Stimulated activated naive CD4-positive, alpha-beta T cell treated with Interleukin-2 at 50 U/mL for 16 hours (primary cell): ENCODE results near the gene TECPR1.
"Not testable (repeated sequence)": the region's sequence is repeated elsewhere in the genome, so short reads cannot be mapped to it uniquely, and the experiment has no call there.

ENCODE experiments used
- DNase-seq: peaks from one replicate; lab custom pipeline; 2025; lab: John Stamatoyannopoulos, UW

The TECPR1 gene

GRCh38 chr7:98227939-98228338 lies 24.1 kb downstream of the TECPR1 start:
- DNase-seq: no peak

DNA sequence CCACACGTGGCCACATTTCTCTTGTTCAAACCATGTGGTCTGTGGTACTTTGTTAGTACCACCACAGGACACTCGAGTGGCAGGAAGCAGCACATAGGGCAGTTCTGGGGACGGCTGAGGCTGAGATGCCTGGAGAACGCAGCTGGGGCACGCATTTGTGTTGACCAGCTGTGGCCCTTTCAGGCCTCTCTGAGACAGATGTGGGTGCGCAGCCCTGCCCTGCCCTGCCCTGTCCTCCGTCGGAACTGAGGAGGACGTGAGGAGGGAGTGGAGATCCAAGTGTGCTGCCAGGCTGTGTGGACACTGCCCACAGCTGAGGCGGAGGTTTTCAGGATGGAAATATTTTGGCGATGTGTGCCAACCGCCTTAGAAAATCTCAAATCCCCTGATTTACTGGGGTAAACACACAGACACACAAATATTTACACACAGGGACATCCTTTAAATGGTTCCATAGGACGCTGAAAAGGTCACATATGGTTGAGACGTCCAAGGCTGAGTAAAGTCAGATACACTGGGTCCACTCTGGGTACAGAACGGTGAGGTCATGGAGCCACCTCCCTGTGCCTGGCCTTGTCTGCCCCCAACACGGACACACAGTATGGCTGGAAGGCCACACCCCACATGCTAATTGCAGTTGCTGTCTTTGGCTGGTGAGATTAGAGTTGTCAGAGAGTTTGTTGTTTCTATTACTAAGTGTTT lies 26.0 kb downstream of the TECPR1 start:
- DNase-seq: no peak

DNA sequence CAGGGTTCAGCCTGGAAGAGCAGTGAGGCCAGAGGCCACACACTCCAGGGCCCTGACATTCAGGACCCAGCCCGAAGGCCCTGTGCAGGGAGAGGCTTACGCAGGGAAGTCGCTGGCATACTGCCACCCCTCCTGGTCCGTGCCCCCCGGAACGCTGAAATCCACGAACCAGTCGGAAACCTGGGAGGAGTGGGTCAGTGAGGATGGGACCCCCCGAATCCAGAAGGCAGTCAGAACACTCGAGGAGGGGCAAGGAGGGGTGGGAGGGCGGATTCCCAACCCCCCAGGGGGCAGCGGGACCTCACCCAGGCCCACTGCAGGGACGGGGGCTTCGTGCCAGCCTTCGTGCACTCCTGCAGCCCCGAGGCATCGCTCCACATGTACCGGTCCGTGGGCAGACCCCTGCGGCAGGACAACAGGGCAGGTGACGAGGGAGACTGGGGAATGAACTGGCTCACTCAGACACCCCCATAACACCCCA lies 27.3 kb downstream of the TECPR1 start:
- no peak for DNase-seq

DNA sequence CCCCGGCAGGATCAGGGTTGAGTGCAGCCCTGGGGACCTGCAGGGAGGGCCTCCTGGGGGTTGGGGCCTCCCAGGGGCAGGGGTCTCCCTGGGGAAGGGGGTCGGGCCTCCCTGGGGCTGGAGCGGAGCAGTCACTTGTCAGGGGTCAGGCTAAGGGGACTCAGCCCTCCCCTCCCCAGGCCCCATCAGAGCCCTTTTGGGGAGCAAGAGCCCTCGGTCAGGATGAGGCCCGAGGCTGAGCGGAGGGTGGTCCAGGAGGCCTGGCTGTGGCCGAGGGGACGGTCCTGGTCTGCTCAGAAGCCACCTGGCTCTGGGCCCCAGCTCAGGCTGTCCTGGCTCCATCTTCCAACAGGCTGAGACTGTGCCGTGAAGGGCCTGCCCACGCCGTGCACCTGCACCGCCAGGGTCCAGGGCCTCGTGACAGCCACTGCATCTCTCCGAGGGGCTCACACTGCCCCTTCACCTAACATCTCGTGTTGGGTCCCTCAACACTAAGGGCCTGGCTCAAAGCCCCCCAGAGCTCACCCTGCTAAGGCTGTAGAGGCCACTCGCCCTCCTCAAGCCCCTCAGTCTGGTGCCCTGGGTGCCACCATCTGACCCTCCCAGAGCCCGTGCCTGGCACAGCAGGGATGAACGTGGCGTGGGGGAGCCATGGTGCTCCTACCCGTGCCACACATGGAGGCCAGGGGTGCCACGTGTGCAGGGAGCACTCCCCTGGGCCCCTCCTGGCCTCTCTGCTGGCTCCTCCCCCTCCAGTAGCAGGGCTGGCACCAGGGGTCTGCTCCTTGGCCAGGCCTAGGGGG lies 27.9 kb downstream of the TECPR1 start:
- DNase-seq: no peak

DNA sequence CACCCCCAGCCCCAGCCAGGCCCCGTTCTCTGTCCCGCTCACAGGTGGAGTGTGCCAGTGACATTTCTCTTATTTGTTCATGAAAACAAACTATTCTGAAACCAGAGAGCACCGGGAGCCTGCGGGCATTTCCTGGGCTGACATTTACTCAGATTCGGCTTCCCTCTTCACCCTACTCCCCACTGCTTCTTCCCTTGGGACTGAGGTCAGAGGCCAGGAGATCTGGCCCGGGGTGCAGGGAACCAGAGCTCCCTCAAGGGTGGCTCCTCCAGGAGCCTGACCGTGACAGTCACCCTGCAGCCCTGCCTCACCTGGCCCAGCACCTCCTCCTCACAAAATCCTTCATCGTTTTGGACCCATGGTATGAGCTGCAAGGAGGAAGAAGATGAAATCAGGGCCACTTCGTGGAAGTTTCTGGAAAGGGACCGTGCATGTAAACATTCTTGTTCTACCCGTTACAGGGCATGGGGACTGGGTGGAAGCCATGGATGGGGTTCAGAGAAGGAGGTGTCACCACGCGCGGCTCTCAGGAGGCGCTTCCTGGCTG lies 28.6 kb downstream of the TECPR1 start:
- no peak for DNase-seq

- DNase-seq: no peak
Observed at GRCh38 chr7:98222533-98223195, 29.4 kb downstream of the TECPR1 start.

- DNase-seq: no peak
Observed at GRCh38 chr7:98221611-98222532, 30.2 kb downstream of the TECPR1 start.

- DNase-seq: not testable (repeated sequence)
Observed at GRCh38 chr7:98219382-98219781, 32.6 kb downstream of the TECPR1 start.

DNA sequence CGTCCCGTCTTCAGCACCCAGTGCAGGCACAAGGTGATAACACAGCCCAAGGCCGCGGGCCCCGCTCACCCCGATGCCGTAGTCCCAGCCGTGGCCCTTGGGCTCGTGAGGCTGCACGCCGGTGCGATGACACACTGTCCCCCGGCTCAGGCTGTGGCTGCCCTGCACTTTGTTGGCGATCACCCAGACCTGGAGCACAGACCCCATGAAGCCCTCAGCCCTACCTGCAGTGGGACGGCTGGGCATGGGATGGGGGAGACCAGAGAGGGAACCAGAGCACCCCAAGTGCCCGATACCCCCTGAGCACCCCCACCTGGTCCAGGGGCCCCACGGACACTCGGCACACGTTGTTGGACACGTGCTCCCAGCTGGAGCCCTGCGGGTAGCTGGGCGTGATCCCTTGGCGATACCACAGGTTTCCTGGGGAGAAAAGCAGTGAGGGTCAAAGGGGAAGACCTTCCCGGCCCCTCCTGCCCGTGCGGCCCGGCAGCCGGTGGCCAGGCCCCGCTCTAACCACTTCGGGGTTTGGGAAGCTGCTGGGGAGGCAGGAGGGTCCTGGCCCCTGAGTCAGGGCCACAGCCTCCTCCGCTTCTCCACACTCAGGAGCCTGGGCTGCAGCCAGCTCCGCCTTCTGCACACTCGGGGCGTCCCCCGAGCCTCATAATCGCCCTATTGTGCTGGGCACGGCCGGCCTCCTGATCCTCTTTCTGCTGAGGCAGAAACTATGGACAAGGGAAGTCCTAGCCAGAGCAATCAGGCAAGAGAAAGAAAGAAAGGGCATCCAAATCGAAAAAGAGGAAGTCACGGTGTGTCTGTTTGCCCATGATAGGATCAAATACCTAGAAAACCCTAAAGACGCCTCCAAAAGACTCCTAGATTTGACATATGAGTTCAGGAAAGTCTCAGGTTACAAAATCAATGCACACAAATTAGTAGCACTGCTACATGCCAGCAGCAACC lies 34.1 kb downstream of the TECPR1 start:
- no peak for DNase-seq

DNA sequence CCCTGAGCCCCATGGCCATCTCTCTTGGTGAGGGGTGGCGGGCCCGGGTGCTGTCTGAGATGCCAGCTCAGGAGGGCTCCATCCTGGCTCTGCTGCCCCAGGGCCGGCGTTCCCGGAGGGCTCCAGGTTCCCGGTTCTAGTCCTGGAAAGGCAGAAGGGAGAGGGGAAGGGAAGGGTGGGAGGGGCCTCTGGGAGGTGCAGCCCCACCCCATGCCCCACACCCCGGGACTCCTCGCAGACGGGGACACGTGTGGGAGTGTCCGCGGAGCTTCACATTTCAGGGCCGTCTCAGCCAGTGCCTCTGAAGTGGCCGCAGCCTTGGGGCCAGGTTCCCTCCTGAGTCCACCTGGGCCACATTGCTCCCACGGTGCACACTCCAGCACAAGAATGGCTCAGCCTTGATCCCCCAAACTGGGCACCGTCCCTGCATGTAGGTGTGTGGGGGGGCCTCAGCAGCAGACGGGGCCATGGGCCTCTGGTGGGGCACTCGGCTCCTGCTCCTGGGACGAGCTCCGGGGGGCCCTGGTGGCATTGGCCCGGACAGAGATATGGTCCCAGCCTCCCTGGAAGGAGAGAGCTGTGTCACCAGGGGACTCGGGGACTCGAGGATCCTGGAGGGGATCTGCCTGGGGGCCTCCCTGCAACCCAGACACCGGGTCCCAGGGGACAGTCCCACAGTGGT lies 35.0 kb downstream of the TECPR1 start:
- DNase-seq: no peak

GRCh38 chr7:98215561-98216495 lies 36.2 kb downstream of the TECPR1 start:
- no peak for DNase-seq

DNA sequence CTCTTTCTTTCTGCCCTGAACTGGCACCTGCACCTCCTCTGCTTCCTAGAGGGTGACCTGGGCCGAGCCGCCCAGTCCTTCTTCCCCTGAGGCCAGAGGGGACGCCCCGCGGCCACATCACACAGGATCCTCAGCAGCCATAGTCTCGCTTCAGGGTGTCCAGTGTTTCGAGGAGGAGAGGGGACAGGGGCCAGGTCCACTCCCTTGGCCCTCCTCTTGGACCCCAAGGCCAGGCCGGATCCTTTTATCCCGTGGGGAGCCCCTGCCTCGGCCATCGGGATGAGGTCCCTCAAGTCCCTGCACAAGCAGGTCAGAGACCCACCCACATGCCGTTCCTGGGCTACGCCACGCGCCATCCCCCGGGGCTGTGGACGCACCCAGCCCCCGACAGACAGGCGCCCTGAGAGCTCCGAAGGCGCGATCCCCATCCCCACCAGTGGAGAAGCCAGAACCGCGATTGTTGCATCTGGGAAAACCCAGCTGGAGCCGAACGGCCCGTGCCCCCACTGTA lies 37.2 kb downstream of the TECPR1 start:
- DNase-seq: no peak

DNA sequence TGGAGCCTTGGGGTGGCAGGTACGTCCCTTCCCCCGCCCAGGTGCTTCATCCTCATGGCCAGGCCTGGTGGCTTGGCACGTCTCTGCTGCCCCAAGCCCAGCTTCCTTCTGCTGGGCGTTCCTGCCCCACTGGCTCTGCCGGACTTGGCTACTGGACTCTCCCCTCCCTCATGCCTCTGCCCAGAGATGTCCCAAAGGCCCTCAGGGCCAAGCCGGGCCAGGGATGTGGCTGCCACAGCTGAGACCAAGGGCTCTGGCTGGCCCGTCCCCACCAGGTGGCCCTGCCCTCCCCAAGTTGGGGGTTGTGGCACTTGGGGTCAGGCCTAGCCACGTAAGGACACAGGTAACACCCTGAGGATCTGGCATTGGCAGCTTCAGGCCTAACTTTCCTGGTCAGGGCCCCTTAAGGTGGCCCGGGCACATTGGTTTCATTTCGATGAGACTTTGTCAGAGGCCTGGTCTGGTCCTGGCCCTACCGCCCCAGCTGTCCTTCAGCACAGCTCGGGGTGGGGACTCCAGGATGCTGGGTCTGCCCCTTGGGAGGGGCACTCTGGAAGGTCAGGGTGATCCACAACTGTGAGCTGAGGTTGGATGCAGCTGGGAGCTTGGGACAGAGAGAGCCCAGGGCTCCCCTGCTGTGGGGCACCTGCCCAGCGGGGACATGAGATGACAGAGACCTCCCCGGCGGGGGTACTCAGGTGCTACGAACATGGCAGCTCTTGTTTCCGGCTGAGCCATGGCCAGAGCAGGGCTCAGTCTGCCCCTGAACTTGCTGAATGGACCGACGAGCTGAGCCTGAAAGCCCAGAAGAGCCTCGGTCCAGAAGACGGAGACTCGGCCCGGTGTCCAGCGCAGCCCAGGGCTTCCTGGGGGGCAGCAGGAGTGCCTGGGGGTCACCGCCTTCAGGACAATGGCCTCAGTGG lies 37.9 kb downstream of the TECPR1 start:
- DNase-seq: no peak

DNA sequence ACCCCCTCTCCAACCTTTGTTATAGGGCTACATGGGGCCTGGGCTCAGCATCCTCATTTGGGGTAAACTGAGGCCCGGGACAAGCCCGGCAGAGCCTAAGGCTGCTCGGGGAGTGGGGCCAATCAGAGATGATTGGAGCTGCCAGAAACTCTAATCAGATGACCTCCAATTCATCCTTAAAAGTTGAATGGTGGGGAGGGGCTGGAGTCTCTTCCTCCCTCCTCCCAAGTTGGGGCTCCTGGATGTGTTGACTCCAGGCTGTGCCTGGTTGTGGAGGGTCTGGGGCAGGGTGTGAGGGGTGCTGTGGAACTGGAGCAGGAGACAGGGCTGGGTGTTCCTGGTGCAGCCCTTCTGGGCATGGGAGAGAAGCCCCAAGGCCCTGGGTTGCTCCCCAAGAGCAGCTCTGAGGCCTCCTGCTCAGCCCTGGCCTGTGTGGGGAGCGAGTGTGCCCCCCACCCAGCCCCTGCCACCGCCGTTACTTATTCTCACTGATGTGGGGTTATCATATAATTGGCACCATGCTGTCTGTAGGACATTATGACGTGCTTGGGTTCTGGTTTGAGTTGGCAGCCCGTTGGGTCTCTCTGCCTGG lies 38.6 kb downstream of the TECPR1 start:
- DNase-seq: no peak

GRCh38 chr7:98212532-98213041 lies 39.4 kb downstream of the TECPR1 start:
- no peak for DNase-seq

DNA sequence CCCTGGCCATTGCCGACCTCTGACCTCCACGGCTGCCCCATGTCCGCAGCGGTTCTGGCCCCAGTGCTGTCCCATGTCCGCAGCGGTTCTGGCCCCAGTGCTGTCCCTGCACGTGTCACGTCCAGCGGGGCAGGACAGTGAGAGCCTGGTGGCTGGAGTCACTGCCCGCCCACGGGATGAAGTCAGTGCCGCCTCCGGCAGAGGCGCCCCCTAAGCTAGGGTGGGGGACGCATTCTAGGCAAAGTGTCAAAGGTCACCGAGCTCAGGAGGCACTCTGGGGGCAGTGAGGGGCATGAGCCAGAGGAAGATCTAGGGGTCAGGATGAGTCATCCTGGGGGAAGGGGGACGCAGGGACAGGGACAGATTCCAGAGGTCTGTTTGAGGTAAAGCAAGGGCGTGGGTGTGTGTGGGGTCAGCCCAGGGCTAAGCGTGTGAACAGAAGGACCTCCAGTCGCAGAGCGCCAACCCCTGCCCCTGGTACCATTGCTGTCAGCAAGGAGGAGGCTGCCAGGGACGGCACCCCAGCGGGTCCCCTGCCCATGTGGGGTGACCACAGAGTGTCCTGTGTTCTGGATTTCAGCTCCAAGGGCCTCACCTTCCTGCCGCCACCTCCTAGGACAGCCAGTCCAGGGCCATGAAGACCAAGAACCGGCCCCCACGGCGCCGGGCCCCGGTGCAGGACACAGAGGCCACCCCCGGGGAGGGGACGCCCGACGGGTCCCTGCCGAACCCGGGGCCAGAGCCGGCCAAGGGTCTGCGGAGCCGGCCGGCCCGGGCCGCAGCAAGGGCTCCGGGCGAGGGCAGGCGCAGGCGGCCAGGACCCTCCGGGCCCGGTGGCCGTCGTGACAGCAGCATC lies 40.1 kb downstream of the TECPR1 start:
- no peak for DNase-seq
